Stimulated activated CD8-positive, alpha-beta memory T cell treated with anti-CD3 and anti-CD28 coated beads, Interleukin-7, amount 100 ng/mL, for 24 hours (primary cell): ENCODE data around the gene GDAP2.
"Not testable (repeated sequence)": the region's sequence is repeated elsewhere in the genome, so short reads cannot be mapped to it uniquely, and the experiment has no call there.

ENCODE experiments used
- DNase-seq: peaks from one replicate; pipeline ENCODE4 v3.0.0-alpha.2; 2020; ENCODE audit warnings: low read depth

Gene GDAP2

GRCh38 chr1:117929343-117930172 is at the start of gene GDAP2, which contains the start of gene WDR3:
Gene GDAP2 (minus strand): TSS chr1:117929621. CDS start chr1:117920357, 9,264 bp downstream.
Gene WDR3 (plus strand): TSS chr1:117929739. CDS start chr1:117933320, 3,581 bp downstream.
- DNase-seq: peak; percentile 90

- DNase-seq: no peak
Measured at GRCh38 chr1:117976381-117976780, 47.0 kb upstream of the GDAP2 start.

GRCh38 chr1:117971777-117972176 is 42.4 kb upstream of the GDAP2 start:
- no peak for DNase-seq

- no peak for DNase-seq
Measured at GRCh38 chr1:117970252-117970651, 40.8 kb upstream of the GDAP2 start.

GRCh38 chr1:117967881-117968280 is 38.5 kb upstream of the GDAP2 start:
- no peak for DNase-seq

GRCh38 chr1:117967477-117967876 is 38.1 kb upstream of the GDAP2 start:
- DNase-seq: no peak

GRCh38 chr1:117964290-117965038 is 35.0 kb upstream of the GDAP2 start:
- no peak for DNase-seq

GRCh38 chr1:117959364-117959763 is 29.9 kb upstream of the GDAP2 start:
- no peak for DNase-seq

GRCh38 chr1:117952386-117952785 is 23.0 kb upstream of the GDAP2 start:
- no peak for DNase-seq

- no peak for DNase-seq
Measured at GRCh38 chr1:117942293-117942692, 12.9 kb upstream of the GDAP2 start.

- no peak for DNase-seq
Measured at GRCh38 chr1:117933769-117934168, 4.3 kb upstream of the GDAP2 start.

GRCh38 chr1:117932576-117932975 is 3.2 kb upstream of the GDAP2 start:
- DNase-seq: no peak

GRCh38 chr1:117930484-117930883 is 1.1 kb upstream of the GDAP2 start:
- no peak for DNase-seq

- DNase-seq: no peak
Measured at GRCh38 chr1:117930173-117930447, 689 bp upstream of the GDAP2 start.

- DNase-seq: no peak
Measured at GRCh38 chr1:117928881-117929342, 509 bp downstream of the GDAP2 start.

- DNase-seq: no peak
Measured at GRCh38 chr1:117925981-117926380, 3.4 kb downstream of the GDAP2 start.

GRCh38 chr1:117922717-117923116 is 6.7 kb downstream of the GDAP2 start:
- not testable (repeated sequence) for DNase-seq

GRCh38 chr1:117921991-117922390 is 7.4 kb downstream of the GDAP2 start:
- DNase-seq: no peak

GRCh38 chr1:117919376-117919775 is 10.0 kb downstream of the GDAP2 start:
- DNase-seq: no peak

GRCh38 chr1:117911051-117911450 is 18.4 kb downstream of the GDAP2 start:
- DNase-seq: no peak

- DNase-seq: no peak
Measured at GRCh38 chr1:117905019-117905418, 24.4 kb downstream of the GDAP2 start.

- DNase-seq: no peak
Measured at GRCh38 chr1:117904485-117904884, 24.9 kb downstream of the GDAP2 start.

GRCh38 chr1:117902944-117903343 is 26.5 kb downstream of the GDAP2 start:
- DNase-seq: no peak
